IPS-18c (cell line): Measurements from ENCODE around the gene COL11A2.

Experiments used
- H3K4me3 ChIP-seq: 2 replicates; pipeline ENCODE4 v1.7.0; 2013; ENCODE audit warnings: low read depth, mild to moderate bottlenecking, low read length, moderate library complexity; ENCODE audit not compliant: insufficient read depth
- H3K9me3 ChIP-seq: one replicate; pipeline ENCODE4 v1.6.1; 2013; ENCODE audit warnings: mild to moderate bottlenecking, low read length, moderate library complexity; ENCODE audit not compliant: control insufficient read depth, insufficient read depth

COL11A2 gene

DNA sequence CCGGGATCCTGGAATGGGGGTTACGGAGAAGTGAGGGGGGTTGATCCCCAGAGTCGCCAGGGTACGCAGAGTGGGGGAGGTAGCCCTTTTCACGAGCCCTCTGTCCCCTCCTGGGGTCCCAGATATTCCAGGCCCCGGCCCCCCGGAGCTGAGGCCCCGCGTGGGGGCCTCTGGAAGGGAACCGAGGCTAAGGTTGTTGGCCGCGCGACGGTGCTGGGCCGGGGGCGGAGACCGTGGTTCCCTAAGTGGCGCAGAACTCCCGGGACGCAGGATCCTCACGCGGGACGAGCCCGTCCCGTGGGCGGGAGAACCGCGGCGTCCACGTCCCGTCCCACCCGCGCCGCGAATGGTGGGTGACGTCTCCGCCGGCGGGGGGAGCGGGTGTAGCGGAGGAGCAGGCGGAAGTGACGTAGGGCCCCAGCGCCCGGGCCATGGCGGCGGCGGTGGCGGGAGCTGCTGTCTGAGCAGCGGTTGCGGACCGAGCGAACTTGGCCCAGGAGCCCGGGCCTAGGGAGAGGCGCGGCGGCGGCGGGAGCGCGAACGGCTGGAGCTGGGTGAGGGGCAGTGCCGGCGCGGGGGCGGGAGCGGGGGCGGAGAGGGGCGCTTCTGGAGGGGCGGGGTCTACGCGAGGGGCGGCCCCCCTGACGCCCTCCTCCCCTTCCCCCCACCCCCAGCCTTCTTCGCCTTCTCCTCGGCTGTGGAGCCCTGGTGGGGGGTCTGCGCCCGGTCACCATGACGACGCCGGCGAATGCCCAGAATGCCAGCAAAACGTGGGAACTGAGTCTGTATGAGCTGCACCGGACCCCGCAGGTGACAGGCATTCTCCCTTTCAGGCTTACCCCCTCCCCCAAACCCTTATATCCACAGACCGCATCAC lies 16.1 kb upstream of the COL11A2 start, which contains the start of gene RING1:
TSS of gene RING1 (plus strand) at position 410 of the 877 bp plus-strand sequence. CDS start at position 733, 323 bp downstream.
- Histone ChIP-seq H3K9me3 (no peaks in the 10 kb centered on the region), H3K4me3 (peak within 1 kb of the TSS; percentile 85)

- no peaks in the 10 kb centered on the region for H3K9me3 ChIP-seq
- peak overlapping the region; percentile 85 for H3K4me3 ChIP-seq
Observed at GRCh38 chr6:33207552-33208090, 15.4 kb upstream of the COL11A2 start.

DNA sequence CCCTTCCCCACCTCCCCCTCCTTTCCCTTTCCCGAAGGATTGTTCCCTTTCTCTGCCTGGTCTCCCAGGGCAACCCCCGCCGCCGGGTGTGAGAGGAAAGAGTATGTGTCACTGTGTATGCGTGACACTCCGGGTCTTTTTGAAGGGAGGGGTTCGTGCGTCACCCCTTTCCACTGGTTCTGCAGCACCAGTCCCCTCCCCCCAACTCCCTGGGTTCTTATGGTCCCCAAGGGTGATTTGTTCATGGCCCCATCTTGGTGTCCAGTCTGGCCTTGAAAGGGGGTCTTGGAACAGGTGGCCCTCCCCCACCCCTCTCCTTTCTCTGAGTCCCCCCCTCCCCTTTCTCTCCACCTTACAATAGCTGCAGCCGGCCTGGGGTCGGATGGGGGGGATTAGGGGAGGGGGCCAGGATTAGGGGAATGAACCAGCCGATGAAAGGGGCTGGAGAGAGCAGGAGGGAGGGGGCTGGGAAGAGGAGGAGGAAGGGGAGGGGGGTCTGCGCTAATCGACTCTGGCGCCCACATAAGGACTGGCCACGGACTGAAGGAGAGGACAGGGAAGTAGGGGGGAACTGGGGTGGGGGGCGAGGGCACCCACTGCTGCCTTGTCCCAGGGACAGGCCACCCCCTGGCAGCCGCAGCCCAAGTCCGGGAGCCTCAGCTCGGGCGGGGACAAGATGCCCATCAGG lies 14.7 kb upstream of the COL11A2 start:
- peak overlapping the region; percentile 85; the same call in 1 of the 2 replicates for H3K4me3 ChIP-seq
- no peaks in the 10 kb centered on the region for H3K9me3 ChIP-seq

DNA sequence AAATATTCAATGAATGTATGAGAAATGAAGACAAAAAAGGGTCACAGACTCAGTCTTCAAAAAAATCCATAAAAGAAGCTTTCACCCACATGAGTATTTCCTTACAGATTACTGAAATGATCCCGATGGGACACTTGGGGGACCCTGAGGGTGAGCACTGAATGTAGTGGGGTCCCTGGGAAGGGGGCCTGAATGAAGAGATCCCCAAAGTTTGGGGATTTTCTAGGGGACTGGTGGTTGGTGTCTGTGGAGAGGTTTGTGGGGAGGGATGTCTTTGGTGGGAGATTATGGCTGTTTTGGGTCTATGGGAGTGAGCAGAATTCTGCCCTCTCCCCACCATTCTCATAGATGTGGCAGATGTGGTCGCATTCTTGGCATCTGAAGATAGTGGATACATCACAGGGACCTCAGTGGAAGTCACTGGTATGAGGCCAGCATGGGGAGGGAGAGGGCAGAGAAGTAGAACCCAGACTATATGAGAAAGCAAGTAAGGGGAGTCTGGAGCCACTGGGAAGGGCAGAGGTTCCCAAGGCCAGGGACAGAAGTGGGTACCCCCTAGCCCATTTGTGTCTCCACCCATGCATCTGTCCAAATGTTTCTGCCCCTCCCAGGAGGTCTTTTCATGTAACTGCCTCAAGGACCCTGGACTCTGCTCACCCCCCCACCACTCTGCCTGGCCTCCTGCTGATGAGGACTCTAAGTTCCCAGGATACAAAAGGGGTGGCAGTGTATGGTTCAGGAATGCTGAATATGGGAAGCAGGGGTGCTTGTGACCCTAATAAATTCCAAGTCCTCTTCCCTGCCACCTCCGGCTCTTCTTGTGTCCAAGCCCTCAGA lies 14.0 kb upstream of the COL11A2 start:
- H3K9me3 ChIP-seq = no peaks in the 10 kb centered on the region
- no peak overlapping the region; the same call in 1 of the 2 replicates for H3K4me3 ChIP-seq

- Histone ChIP-seq H3K4me3 (peak overlapping the region; percentile 85), H3K9me3 (no peaks in the 10 kb centered on the region)
Observed at GRCh38 chr6:33205191-33206026, 13.1 kb upstream of the COL11A2 start.

DNA sequence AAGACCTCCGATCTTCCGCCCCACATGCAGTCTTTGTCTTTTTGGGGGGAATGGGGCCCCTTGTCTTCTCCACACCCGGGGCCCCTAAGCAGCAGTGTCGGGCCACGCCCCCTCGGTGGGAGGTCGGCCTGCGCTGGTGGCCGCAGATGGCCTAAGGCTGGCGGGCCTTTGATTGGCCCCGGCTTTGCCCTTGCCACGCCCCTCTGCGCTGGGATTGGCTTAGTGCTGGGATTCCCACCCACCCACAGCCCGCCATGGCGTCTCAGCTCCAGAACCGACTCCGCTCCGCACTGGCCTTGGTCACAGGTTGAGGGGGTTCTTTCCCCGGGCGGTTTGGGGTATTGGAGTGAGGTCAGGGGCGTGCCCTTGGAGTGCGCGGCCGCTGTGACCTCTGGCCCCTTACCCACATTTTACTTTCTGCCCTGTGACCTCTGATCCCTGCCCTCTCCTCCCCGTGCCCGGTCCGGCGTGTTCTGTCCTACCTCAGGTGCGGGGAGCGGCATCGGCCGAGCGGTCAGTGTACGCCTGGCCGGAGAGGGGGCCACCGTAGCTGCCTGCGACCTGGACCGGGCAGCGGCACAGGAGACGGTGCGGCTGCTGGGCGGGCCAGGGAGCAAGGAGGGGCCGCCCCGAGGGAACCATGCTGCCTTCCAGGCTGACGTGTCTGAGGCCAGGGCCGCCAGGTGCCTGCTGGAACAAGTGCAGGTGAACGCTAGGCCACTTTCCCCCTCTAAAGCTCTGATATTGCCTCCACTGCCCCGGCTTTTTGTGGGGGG lies 12.3 kb upstream of the COL11A2 start, which contains the start of gene HSD17B8:
TSS of gene HSD17B8 (plus strand) at position 241 of the 776 bp plus-strand sequence. CDS start at position 255, 14 bp downstream.
- H3K4me3 ChIP-seq = peak within 1 kb of the TSS; percentile 85
- no peaks in the 10 kb centered on the region for H3K9me3 ChIP-seq

- H3K4me3 ChIP-seq = no peak overlapping the region; the same call in 1 of the 2 replicates
- no peaks in the 10 kb centered on the region for H3K9me3 ChIP-seq
Observed at GRCh38 chr6:33204165-33204414, 11.8 kb upstream of the COL11A2 start.

GRCh38 chr6:33203443-33204164 lies 11.3 kb upstream of the COL11A2 start:
- H3K4me3 ChIP-seq = no peak overlapping the region
- no peaks in the 10 kb centered on the region for H3K9me3 ChIP-seq

DNA sequence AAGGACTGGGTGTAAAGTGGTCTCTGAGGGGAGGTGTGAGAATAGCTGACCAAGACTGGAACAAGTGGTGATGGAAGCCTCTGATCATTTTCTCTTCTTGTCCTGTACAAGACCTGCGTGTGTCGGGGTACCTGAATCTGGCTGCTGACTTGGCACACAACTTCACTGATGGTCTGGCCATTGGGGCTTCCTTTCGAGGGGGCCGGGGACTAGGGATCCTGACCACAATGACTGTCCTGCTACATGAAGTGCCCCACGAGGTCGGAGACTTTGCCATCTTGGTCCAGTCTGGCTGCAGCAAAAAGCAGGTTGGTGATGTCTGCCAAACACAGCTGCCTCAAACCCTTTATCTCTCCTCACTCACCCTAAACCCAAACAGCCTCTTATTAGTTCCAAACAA lies 10.5 kb upstream of the COL11A2 start:
- Histone ChIP-seq H3K9me3 (no peaks in the 10 kb centered on the region), H3K4me3 (no peak overlapping the region)

DNA sequence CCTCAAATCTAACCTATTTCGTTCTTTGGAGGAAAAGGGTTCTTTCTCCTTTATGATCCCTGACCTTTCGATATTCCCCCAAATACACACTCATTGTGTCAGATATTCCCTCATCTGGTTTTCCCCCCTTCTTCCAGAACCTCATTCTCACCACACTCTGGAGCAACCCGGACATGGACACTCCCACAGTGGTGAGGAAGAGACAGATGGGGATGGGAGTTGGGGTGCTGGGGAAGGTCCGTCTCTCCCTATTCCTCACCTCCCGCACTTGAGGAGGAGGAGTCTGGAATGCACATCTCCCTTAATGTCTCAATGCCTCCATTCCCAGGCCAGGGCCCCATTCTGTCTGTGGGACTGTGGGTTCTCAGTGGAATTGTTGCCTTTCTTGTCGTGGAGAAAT lies 9.7 kb upstream of the COL11A2 start:
- no peaks in the 10 kb centered on the region for H3K9me3 ChIP-seq

GRCh38 chr6:33201147-33201545 lies 8.9 kb upstream of the COL11A2 start:
- H3K4me3 ChIP-seq = peak overlapping the region; percentile 70
- H3K9me3 ChIP-seq = no peaks in the 10 kb centered on the region

More for the DNA sequence above, 9.7 kb upstream of the COL11A2 start:
- H3K4me3 ChIP-seq = peak overlapping the region; percentile 70

DNA sequence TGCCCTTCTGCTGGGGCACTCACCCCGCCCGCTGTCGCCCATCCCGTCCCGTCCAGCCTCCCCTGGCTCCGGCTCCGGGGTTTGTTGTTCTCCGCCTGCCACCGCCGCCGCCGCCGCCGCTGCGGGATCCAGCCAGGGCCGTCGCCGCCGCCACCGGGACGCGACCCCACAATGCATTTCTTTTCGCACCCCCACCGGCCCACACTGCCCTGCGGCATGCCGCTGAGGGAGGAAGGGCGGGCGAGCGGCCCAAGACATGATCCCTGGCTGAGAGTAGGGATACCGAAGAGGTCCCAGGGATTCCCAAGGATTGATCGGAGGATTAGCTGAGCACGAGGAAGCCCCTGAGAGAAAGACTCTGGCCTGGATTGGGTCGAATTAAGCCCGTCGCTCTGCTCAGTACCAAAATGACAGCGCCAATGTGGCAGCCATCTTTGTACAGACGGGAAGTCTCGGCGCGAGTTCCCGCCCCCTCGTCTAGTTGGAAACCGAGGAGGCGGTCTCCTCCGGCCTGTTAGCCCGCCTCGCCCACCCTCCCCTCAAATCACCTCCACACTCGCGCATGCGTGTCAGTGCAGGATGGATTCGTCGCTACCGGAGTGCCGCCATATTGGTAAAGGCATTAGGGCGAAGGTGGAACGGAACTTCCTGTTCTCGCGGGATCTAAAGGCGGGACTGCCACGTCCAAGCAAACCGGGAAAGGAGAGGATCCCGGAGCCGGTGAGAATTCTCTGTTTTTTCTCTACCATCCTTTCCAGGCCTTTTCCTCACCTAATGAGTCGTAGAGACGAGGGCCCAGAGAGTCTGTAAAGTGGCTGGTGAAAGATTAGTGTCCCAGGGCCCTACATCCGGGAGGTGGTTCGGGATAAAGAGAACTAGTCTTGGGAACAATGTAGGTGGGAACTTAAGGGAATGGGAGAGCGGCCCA lies 8.2 kb upstream of the COL11A2 start, which contains the start of the genes RXRB and SLC39A7:
TSS of gene RXRB (minus strand) at position 447 of the 928 bp plus-strand sequence. CDS start at position 258, 189 bp downstream.
TSS of gene SLC39A7 (plus strand) at position 649 of the 928 bp plus-strand sequence. CDS start 379 bp downstream, outside the sequence.
- Histone ChIP-seq H3K4me3 (peak within 1 kb of the TSS; percentile 70), H3K9me3 (no peaks in the 10 kb centered on the region)

DNA sequence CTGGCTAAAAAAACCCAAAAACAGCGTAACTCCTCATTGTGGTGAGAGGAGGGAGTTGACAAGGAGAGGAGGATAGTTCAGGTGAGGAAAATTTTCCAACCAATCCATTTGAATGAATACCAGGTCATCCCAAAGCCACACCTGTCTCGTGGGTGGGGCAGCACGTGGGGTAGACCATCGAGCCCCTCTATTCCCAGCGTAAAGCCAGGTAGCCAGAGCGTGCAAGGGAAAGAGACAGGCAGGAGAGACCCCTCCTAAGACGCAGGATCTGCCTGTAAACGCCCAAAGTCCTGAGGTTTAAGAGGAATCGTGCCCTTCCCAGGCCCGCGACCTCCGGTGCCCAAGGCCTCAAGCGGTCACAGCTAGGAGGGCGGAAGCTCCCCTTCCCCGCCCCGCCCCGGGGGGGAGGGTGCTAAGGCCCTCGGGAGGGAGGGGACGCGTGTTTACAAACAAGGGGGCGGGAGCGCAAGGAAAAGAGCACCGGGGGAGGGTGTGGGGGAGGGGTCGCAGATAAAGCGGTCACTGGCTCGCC lies 7.5 kb upstream of the COL11A2 start:
- Histone ChIP-seq H3K4me3 (peak overlapping the region; percentile 70), H3K9me3 (no peaks in the 10 kb centered on the region)
